Neural cell (in vitro differentiated cells): ENCODE data around the gene DEFB110. TPM values are rescaled to one million over a fixed set of nuclear protein-coding genes. Genes with fewer than 3 reads are reported as not detected.

ENCODE experiments used
- H2AFZ ChIP-seq: fragments of 200-600, 300-800 bp; sonication (generic), shearing (Covaris generic); 2 replicates; pipeline ENCODE4 v1.6.0; 2014; ENCODE audit warnings: low read depth, mild to moderate bottlenecking, antibody characterized with exemption, low read length, moderate library complexity
- H3F3A ChIP-seq: fragments of 200-600 bp; shearing (Covaris generic); 2 replicates; pipeline ENCODE4 v1.6.1; 2016; ENCODE audit warnings: mild to moderate bottlenecking, moderate library complexity, mixed read lengths, antibody characterized with exemption, low read length; ENCODE audit not compliant: insufficient read depth, poor library complexity, severe bottlenecking
- H3K27ac ChIP-seq: fragments of 200-600, 300-800 bp; sonication (generic), shearing (Covaris generic); 2 replicates; pipeline ENCODE4 v1.5.1; 2014; ENCODE audit warnings: mild to moderate bottlenecking, low read length, moderate library complexity
- H3K27me3 ChIP-seq: fragments of 300-800, 200-600 bp; sonication (generic), shearing (Covaris generic); 2 replicates; pipeline ENCODE4 v1.6.0; 2014; ENCODE audit warnings: mild to moderate bottlenecking, low read depth, low read length, moderate library complexity; ENCODE audit not compliant: insufficient read depth
- H3K36me3 ChIP-seq: fragments of 300-800, 200-600 bp; sonication (generic), shearing (Covaris generic); 2 replicates; pipeline ENCODE4 v1.5.1; 2014; ENCODE audit warnings: mild to moderate bottlenecking, antibody characterized with exemption, low read length, moderate library complexity; ENCODE audit not compliant: insufficient read depth
- H3K4me2 ChIP-seq: fragments of 300-800, 200-600 bp; sonication (generic), shearing (Covaris generic); 2 replicates; pipeline ENCODE4 v1.6.0; 2014; ENCODE audit warnings: mild to moderate bottlenecking, low read length
- H3K4me3 ChIP-seq: fragments of 300-800, 200-600 bp; sonication (generic), shearing (Covaris generic); 2 replicates; pipeline ENCODE4 v1.5.1; 2014; ENCODE audit warnings: mild to moderate bottlenecking, low read length, moderate library complexity
- H3K79me2 ChIP-seq: fragments of 200-600 bp; shearing (Covaris generic); replicated peaks from 2 replicates; pipeline ENCODE4 v1.6.0; 2014; ENCODE audit warnings: mild to moderate bottlenecking, low read length, moderate library complexity; ENCODE audit not compliant: insufficient read depth
- H3K9ac ChIP-seq: fragments of 300-800, 200-600 bp; sonication (generic), shearing (Covaris generic); 2 replicates; pipeline ENCODE4 v1.6.1; 2016; ENCODE audit warnings: mild to moderate bottlenecking, low read length, mixed read lengths
- H3K9me2 ChIP-seq: fragments of 200-600 bp; shearing (Covaris generic); 2 replicates; pipeline ENCODE4 v1.6.1; 2016; ENCODE audit warnings: mild to moderate bottlenecking, low read length, mixed read lengths; ENCODE audit not compliant: insufficient read depth
- H3K9me3 ChIP-seq: fragments of 200-600, 300-800 bp; sonication (generic), shearing (Covaris generic); 2 replicates; pipeline ENCODE4 v1.6.1; 2016; ENCODE audit warnings: mild to moderate bottlenecking, mixed run types, low read length, moderate library complexity, mixed read lengths
- H4K20me1 ChIP-seq: fragments of 200-600 bp; shearing (Covaris generic); 2 replicates; pipeline ENCODE4 v1.6.1; 2016; ENCODE audit warnings: mild to moderate bottlenecking, mixed run types; ENCODE audit not compliant: insufficient read depth
- CTCF ChIP-seq: fragments of 450-650 bp; IDR thresholded peaks from 2 replicates; pipeline ENCODE4 v1.5.1; 2014; ENCODE audit warnings: antibody characterized with exemption, mild to moderate bottlenecking, moderate library complexity; ENCODE audit not compliant: poor library complexity, severe bottlenecking
- EP300 ChIP-seq: fragments of 450-650 bp; conservative IDR thresholded peaks from 2 replicates; pipeline ENCODE4 v1.6.1; 2014; ENCODE audit warnings: antibody characterized with exemption, mild to moderate bottlenecking, moderate library complexity; ENCODE audit not compliant: poor library complexity, severe bottlenecking
- EZH2 ChIP-seq: fragments of 200-600, 300-800 bp; shearing (Covaris generic), sonication (generic); IDR thresholded peaks from 2 replicates; pipeline ENCODE4 v1.6.1; 2014; ENCODE audit warnings: antibody characterized with exemption, low read length, borderline replicate concordance, mild to moderate bottlenecking; ENCODE audit not compliant: insufficient read depth, poor library complexity, severe bottlenecking
- MXI1 ChIP-seq: fragments of 450-650 bp; conservative IDR thresholded peaks from 2 replicates; pipeline ENCODE4 v1.6.1; 2014; ENCODE audit warnings: antibody characterized with exemption, mild to moderate bottlenecking; ENCODE audit not compliant: poor library complexity, severe bottlenecking
- POLR2AphosphoS5 ChIP-seq: IDR thresholded peaks from 2 replicates; pipeline ENCODE4 v1.6.1; 2012
- RAD21 ChIP-seq: fragments of 450-650 bp; conservative IDR thresholded peaks from 2 replicates; pipeline ENCODE4 v1.6.1; 2014; ENCODE audit warnings: antibody characterized with exemption, mild to moderate bottlenecking, moderate library complexity
- REST ChIP-seq: IDR thresholded peaks from 2 replicates; pipeline ENCODE4 v1.6.1; 2012; ENCODE audit warnings: borderline replicate concordance
- SMC3 ChIP-seq: fragments of 450-650 bp; conservative IDR thresholded peaks from 2 replicates; pipeline ENCODE4 v1.6.1; 2014; ENCODE audit warnings: antibody characterized with exemption, mild to moderate bottlenecking, moderate library complexity; ENCODE audit not compliant: poor library complexity
- TAF1 ChIP-seq: IDR thresholded peaks from 2 replicates; pipeline ENCODE4 v1.6.1; 2012; ENCODE audit warnings: low read depth
- polyA plus RNA-seq: library from polyadenylated mRNA; depleted of rRNA; stranded (reverse); fragments of >200 nt; gene quantifications from 2 replicates; pipeline ENCODE4 v1.2.3, GENCODE V29; 2014

The DEFB110 gene
- polyA plus RNA-seq, 1 donor from 2014 or later: not detected

- no peak for TF ChIP-seq POLR2AphosphoS5
- no peak for TF ChIP-seq CTCF
- TF ChIP-seq SMC3: no peak
- TF ChIP-seq TAF1: no peak
- TF ChIP-seq EP300: no peak
- no peak for TF ChIP-seq RAD21
- no peak for TF ChIP-seq MXI1
- TF ChIP-seq REST: no peak
- H3K4me3 ChIP-seq: no peak overlapping the region
- no peak overlapping the region for H3K4me2 ChIP-seq
- H3F3A ChIP-seq: no peaks in the 10 kb centered on the region
- H4K20me1 ChIP-seq: no peaks in the 10 kb centered on the region
- no peaks in the 10 kb centered on the region for H3K36me3 ChIP-seq
- no peak overlapping the region for H2AFZ ChIP-seq
- H3K9me2 ChIP-seq: no peaks in the 10 kb centered on the region
- no peak overlapping the region for H3K27ac ChIP-seq
- no peaks in the 10 kb centered on the region for H3K79me2 ChIP-seq
- no peaks in the 10 kb centered on the region for H3K9me3 ChIP-seq
- no peaks in the 10 kb centered on the region for H3K27me3 ChIP-seq
- H3K9ac ChIP-seq: no peak overlapping the region
Observed at GRCh38 chr6:49995278-49995677, 26.5 kb downstream of the DEFB110 start.

- no peak overlapping the region for H3K27ac ChIP-seq
- H3K4me3 ChIP-seq: no peak overlapping the region
- no peaks in the 10 kb centered on the region for H3K27me3 ChIP-seq
- no peak overlapping the region for H3K9ac ChIP-seq
- H3K79me2 ChIP-seq: no peaks in the 10 kb centered on the region
- H3K9me3 ChIP-seq: no peaks in the 10 kb centered on the region
- no peak overlapping the region for H2AFZ ChIP-seq
- no peaks in the 10 kb centered on the region for H4K20me1 ChIP-seq
- no peak for TF ChIP-seq EP300
- no peak for TF ChIP-seq SMC3
- no peak for TF ChIP-seq CTCF
- no peak for TF ChIP-seq RAD21
- no peak for TF ChIP-seq MXI1
- TF ChIP-seq EZH2: no peak
- no peak for TF ChIP-seq POLR2AphosphoS5
- no peak for TF ChIP-seq REST
- no peak for TF ChIP-seq TAF1
- no peak overlapping the region for H3K4me2 ChIP-seq
- H3K36me3 ChIP-seq: no peaks in the 10 kb centered on the region
- H3K9me2 ChIP-seq: no peaks in the 10 kb centered on the region
- H3F3A ChIP-seq: no peaks in the 10 kb centered on the region
Observed at GRCh38 chr6:49988900-49989299, 32.9 kb downstream of the DEFB110 start.
